Kidney epithelial cell (primary cell): Measurements from ENCODE around the gene GPX7. TPM values are rescaled to one million over a fixed set of nuclear protein-coding genes. Genes with fewer than 3 reads are reported as not detected.

Experiments used
- DNase-seq: peaks from one replicate; pipeline ENCODE4 v3.0.0-alpha.2; 2010; ENCODE audit warnings: low read depth
- H3K27me3 ChIP-seq: 2 replicates; pipeline ENCODE4 v1.6.0; 2011; ENCODE audit warnings: low read length; ENCODE audit not compliant: control insufficient read depth, insufficient read depth
- H3K36me3 ChIP-seq: 2 replicates; pipeline ENCODE4 v1.5.1; 2011; ENCODE audit warnings: low read length; ENCODE audit not compliant: control insufficient read depth, insufficient read depth
- H3K4me3 ChIP-seq: 2 replicates; pipeline ENCODE4 v1.5.1; 2011; ENCODE audit warnings: low read depth, mild to moderate bottlenecking, control low read depth, low read length
- CTCF ChIP-seq: IDR thresholded peaks from 2 replicates; pipeline ENCODE4 v1.5.1; 2011; ENCODE audit warnings: mild to moderate bottlenecking, moderate library complexity, low read length, control low read depth, inconsistent platforms; ENCODE audit not compliant: insufficient read depth, poor library complexity, severe bottlenecking
- total RNA-seq: library from RNA; depleted of rRNA; stranded (reverse); fragments of >200 nt; gene quantifications from 2 replicates; pipeline ENCODE4 v1.2.3, GENCODE V29; 2015

Gene GPX7
- total RNA-seq, 1 donor from 2014 or later = 33.1 TPM

DNA sequence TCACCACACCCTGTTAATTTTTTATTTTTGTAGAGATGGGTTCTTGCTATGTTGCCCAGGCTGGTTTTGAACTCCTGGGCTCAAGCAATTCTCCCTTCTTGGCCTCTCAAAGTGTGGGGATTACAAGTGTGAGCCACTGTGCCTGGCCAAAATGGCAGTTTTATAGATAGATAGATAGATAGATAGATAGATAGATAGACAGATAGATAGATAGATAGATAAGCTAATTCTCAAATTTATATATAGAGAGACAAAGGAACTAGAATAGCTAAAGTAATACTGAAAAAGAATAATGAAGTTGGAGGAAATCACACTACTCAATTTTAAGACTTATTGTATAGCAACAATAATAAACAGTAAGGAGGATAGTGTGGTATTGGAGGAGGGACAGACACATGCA, 51.9 kb downstream of the GPX7 start:
- no peak for TF ChIP-seq CTCF
- H3K4me3 ChIP-seq = no peak overlapping the region
- H3K36me3 ChIP-seq = no peaks in the 10 kb centered on the region
- no peaks in the 10 kb centered on the region for H3K27me3 ChIP-seq
- DNase-seq = no peak

DNA sequence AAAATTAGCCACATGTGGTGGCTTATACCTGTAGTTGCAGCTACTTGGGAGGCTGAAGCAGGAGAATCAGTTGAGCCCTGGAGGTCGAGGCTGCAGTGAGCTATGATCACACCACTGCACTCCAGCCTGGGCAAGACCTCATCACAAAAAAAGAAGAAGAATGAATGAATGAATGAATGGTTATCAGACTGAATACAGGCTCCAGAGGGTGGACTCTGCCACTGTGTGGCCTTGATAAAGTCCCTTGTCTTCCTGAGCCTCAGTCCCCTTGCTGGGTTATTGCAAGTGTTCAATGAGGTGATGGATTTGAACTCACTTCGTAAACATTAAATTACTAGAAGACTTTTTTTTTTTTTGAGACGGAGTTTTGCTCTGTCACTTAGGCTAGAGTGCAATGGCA, 55.5 kb downstream of the GPX7 start:
- no peak for DNase-seq
- no peak for TF ChIP-seq CTCF

More for the DNA sequence above, 55.5 kb downstream of the GPX7 start:
- Histone ChIP-seq H3K4me3 (no peak overlapping the region), H3K36me3 (no peaks in the 10 kb centered on the region), H3K27me3 (no peaks in the 10 kb centered on the region)

Other genes starting within 250 kb of the GPX7 start
- gene CC2D1B, start 236.2 kb upstream of the GPX7 start, total RNA-seq = 53.9 and 55.4 TPM in 2 replicates
- gene ORC1, start 197.9 kb upstream of the GPX7 start, total RNA-seq = 2.2 and 2.7 TPM in 2 replicates
- gene PRPF38A, start 197.8 kb upstream of the GPX7 start, total RNA-seq = 14.2 and 18.2 TPM in 2 replicates
- 32.1 and 32.5 TPM in 2 replicates for gene TUT4, start 49.3 kb upstream of the GPX7 start, total RNA-seq
- gene SHISAL2A, start 30.8 kb downstream of the GPX7 start, total RNA-seq = not detected in 2 replicates
- 13.0 and 17.3 TPM in 2 replicates for gene COA7, start 96.0 kb downstream of the GPX7 start, total RNA-seq
- gene ZYG11B, start 124.1 kb downstream of the GPX7 start, total RNA-seq = 23.5 and 25.2 TPM in 2 replicates
- gene ZYG11A, start 240.4 kb downstream of the GPX7 start, total RNA-seq = 0.21 and 0.50 TPM in 2 replicates